GM12878 (cell line): ENCODE measurements around the gene LRRK1. TPM values are rescaled to one million over a fixed set of nuclear protein-coding genes. Genes with fewer than 3 reads are reported as not detected.

ENCODE experiments used
- ATAC-seq: fragments of 200-7000 bp; cut with Tn5 transposase; 3 replicates; pipeline ENCODE4 v1.9.1; 2020; ENCODE audit warnings: mild to moderate bottlenecking, moderate library complexity
- BruUV-seq: library from RNA; stranded (reverse); fragments of 400-500 nt; replicated peaks from 2 replicates; lab custom pipeline; 2021; lab: Mats Ljungman, UMichigan
- CTCF ChIA-PET: fragments of 300-600 bp; sonication (Branson Sonifier 250); formaldehyde crosslinking; extraction: SDS; loops from one replicate; lab custom pipeline; 2021; ENCODE audit warnings: inconsistent platforms; lab: Yijun Ruan, JAX
- POLR2A ChIA-PET: fragments of 350-600 bp; formaldehyde crosslinking; extraction: SDS; loops from one replicate; lab custom pipeline; 2021; ENCODE audit warnings: inconsistent platforms; lab: Charles Lee
- RAD21 ChIA-PET: fragments of 300-600 bp; sonication (Branson Sonifier 250); formaldehyde crosslinking; loops from one replicate; lab custom pipeline; 2023; ENCODE audit warnings: antibody characterized with exemption; ENCODE audit not compliant: unreplicated experiment; lab: Charles Lee
- SMC1A ChIA-PET: fragments of 300-600 bp; sonication (Branson Sonifier 250); formaldehyde crosslinking; loops from one replicate; lab custom pipeline; 2023; ENCODE audit not compliant: unreplicated experiment, uncharacterized antibody; lab: Charles Lee
- DNase-seq: peaks from one replicate; pipeline ENCODE4 v3.0.0-alpha.2; 2011; ENCODE audit warnings: low read depth, low spot score
- FAIRE-seq: peaks from 3 replicates; lab custom pipeline; 2011; peaks lifted over from hg19 to GRCh38; lab: Jason Lieb, UNC
- H2AFZ ChIP-seq: 2 replicates; pipeline ENCODE4 v1.6.0; 2011; ENCODE audit warnings: low read depth, low read length, control low read depth; ENCODE audit not compliant: control insufficient read depth
- H3K27ac ChIP-seq: 2 replicates; pipeline ENCODE4 v1.5.1; 2011; ENCODE audit warnings: control low read depth; ENCODE audit not compliant: control insufficient read depth, insufficient read depth
- H3K27me3 ChIP-seq, 2 experiments: replicated peaks in 1 of 2; 2 replicates each; pipeline versions ENCODE4 v1.6.0 to v1.6.1; 2011; ENCODE audit warnings: low read length in 1 of 2; ENCODE audit not compliant: control insufficient read depth in 2 of 2, insufficient read depth in 2 of 2
- H3K36me3 ChIP-seq, 2 experiments: 2 replicates each; pipeline ENCODE4 v1.5.1; 2011; ENCODE audit warnings: low read length in 1 of 2; ENCODE audit not compliant: control insufficient read depth in 2 of 2, insufficient read depth in 2 of 2
- H3K4me1 ChIP-seq: 2 replicates; pipeline ENCODE4 v1.6.1; 2011; ENCODE audit warnings: mild to moderate bottlenecking, low read length, moderate library complexity, mixed read lengths; ENCODE audit not compliant: control insufficient read depth, insufficient read depth
- H3K4me2 ChIP-seq: 2 replicates; pipeline ENCODE4 v1.6.0; 2011; ENCODE audit warnings: control low read depth; ENCODE audit not compliant: control insufficient read depth, insufficient read depth
- H3K4me3 ChIP-seq: fragments of 200-600 bp; sonication (generic); 2 replicates; pipeline ENCODE4 v1.5.1; 2016
- H3K79me2 ChIP-seq: 2 replicates; pipeline ENCODE4 v1.6.0; 2011; ENCODE audit warnings: low read length; ENCODE audit not compliant: control insufficient read depth, insufficient read depth
- H3K9ac ChIP-seq: 2 replicates; pipeline ENCODE4 v1.8.0; 2011; ENCODE audit warnings: low read length, control low read depth, mixed read lengths; ENCODE audit not compliant: control insufficient read depth, insufficient read depth
- H3K9me3 ChIP-seq: replicated peaks from 3 replicates; pipeline ENCODE4 v1.5.1; 2011; ENCODE audit warnings: mild to moderate bottlenecking, low read length; ENCODE audit not compliant: control insufficient read depth, insufficient read depth
- H4K20me1 ChIP-seq: 2 replicates; pipeline ENCODE4 v1.6.0; 2011; ENCODE audit not compliant: control insufficient read depth, insufficient read depth
- ASH2L ChIP-seq: fragments of 300-600, 200-600 bp; sonication (generic); IDR thresholded peaks from 2 replicates; pipeline ENCODE4 v1.6.1; 2017; ENCODE audit warnings: low read depth, mild to moderate bottlenecking, borderline replicate concordance
- CBX3 ChIP-seq: fragments of 200-600 bp; sonication (generic); IDR thresholded peaks from 2 replicates; pipeline ENCODE4 v1.6.1; 2016; ENCODE audit warnings: low read depth, borderline replicate concordance
- CREM ChIP-seq: IDR thresholded peaks from 2 replicates; pipeline ENCODE4 v1.6.1; 2014; ENCODE audit warnings: antibody characterized with exemption, low read depth
- DPF2 ChIP-seq: fragments of 450-650 bp; IDR thresholded peaks from 2 replicates; pipeline ENCODE4 v1.6.1; 2017; ENCODE audit warnings: mild to moderate bottlenecking
- EGR1 ChIP-seq, 2 experiments: IDR thresholded peaks; 1 replicate in 1 of 2; 2 replicates in 1 of 2; pipeline ENCODE4 v1.6.1; 2011 to 2012; ENCODE audit warnings: low read depth in 2 of 2, low read length in 2 of 2, borderline replicate concordance in 1 of 2, mild to moderate bottlenecking in 1 of 2, moderate library complexity in 1 of 2
- HDGF ChIP-seq: fragments of 450-650 bp; IDR thresholded peaks from 2 replicates; pipeline ENCODE4 v1.6.1; 2016; ENCODE audit warnings: antibody characterized with exemption
- PML ChIP-seq: IDR thresholded peaks from 2 replicates; pipeline ENCODE4 v1.6.1; 2012; ENCODE audit warnings: low read length, inconsistent platforms
- RBBP5 ChIP-seq: fragments of 200-600 bp; sonication (generic); conservative IDR thresholded peaks from 2 replicates; pipeline ENCODE4 v1.6.1; 2016
- SMARCA5 ChIP-seq: fragments of 450-650 bp; IDR thresholded peaks from 2 replicates; pipeline ENCODE4 v1.6.1; 2017; ENCODE audit warnings: mild to moderate bottlenecking
- SPI1 ChIP-seq: IDR thresholded peaks from 2 replicates; pipeline ENCODE4 v1.6.1; 2011; ENCODE audit warnings: low read depth, mild to moderate bottlenecking, low read length, moderate library complexity, borderline replicate concordance; ENCODE audit not compliant: insufficient read depth
- TBL1XR1 ChIP-seq: IDR thresholded peaks from 2 replicates; pipeline ENCODE4 v1.6.1; 2012; ENCODE audit warnings: low read depth, low read length, improper control_type of control experiment
- ZNF24 ChIP-seq: fragments of 450-650 bp; IDR thresholded peaks from 2 replicates; pipeline ENCODE4 v1.6.1; 2017; ENCODE audit warnings: antibody characterized with exemption, mild to moderate bottlenecking
- WGBS: methylation state at CpG from one replicate; pipeline ENCODE4 v1.1.6; 2016; ENCODE audit warnings: low lambda C conversion rate; ENCODE audit not compliant: insufficient replicate concordance, insufficient coverage; ENCODE audit errors: missing lambda C conversion rate; 5-methylcytosine and 5-hydroxymethylcytosine counted together
- in situ Hi-C: fragments of 300-500 bp; cut with MboI; formaldehyde crosslinking; loops from 9 replicates; pipeline ENCODE4 v1.14.3; 2018; ENCODE audit warnings: mixed read lengths
- intact Hi-C: fragments of 100-400 bp; cut with micrococcal nuclease; formaldehyde crosslinking; loops from one replicate; pipeline ENCODE4 v1.14.2; 2022; ENCODE audit not compliant: unreplicated experiment
- polyA plus RNA-seq, 11 experiments: library from polyadenylated mRNA; depleted of rRNA in 4 of 11; unstranded in 6 of 11; stranded (reverse) in 5 of 11; fragments of >200 nt; fragmentation: Nextera tagmentation in 4 of 11; fragmentation: Illumina TruSeq in 1 of 11; extraction: Ambion mirVana in 4 of 11; extraction: Trizol in 1 of 11; gene quantifications; 1 replicate in 1 of 11; 2 replicates in 10 of 11; pipeline versions ENCODE4 v1.2.1 to v1.2.3, GENCODE V29; 2011 to 2016; ENCODE audit warnings: inconsistent platforms in 2 of 11, missing spikeins in 2 of 11, low read depth in 1 of 11
- total RNA-seq, 4 experiments: library from RNA; depleted of rRNA in 3 of 4; stranded (reverse); fragments of >200 nt in 3 of 4; fragmentation: Illumina TruSeq in 1 of 4; extraction: Trizol in 1 of 4; gene quantifications; 2 replicates each; pipeline versions ENCODE4 v1.2.1 to v1.2.3, GENCODE V29; 2013 to 2021
- TF ChIP-seq, protein P1 (sequence below), 3 experiments: IDR thresholded peaks in 2 of 3; conservative IDR thresholded peaks in 1 of 3; 2 replicates each; pipeline ENCODE4 v1.5.1; 2011; ENCODE audit warnings: low read depth in 3 of 3, low read length in 3 of 3, mild to moderate bottlenecking in 3 of 3, control low read depth in 2 of 3, moderate library complexity in 2 of 3, inconsistent platforms in 1 of 3, mixed read lengths in 1 of 3; ENCODE audit not compliant: control insufficient read depth in 2 of 3, insufficient read depth in 1 of 3; ENCODE audit errors: extremely low read depth in 1 of 3
- TF ChIP-seq, protein P2 (sequence below): fragments of 450-650 bp; IDR thresholded peaks from 2 replicates; pipeline ENCODE4 v1.6.1; 2017; ENCODE audit warnings: mild to moderate bottlenecking, low read depth, inconsistent platforms; ENCODE audit not compliant: poor library complexity, severe bottlenecking
- TF ChIP-seq, protein P3 (sequence below): fragments of 450-650 bp; IDR thresholded peaks from 2 replicates; pipeline ENCODE4 v1.6.1; 2017; ENCODE audit warnings: low read depth, mild to moderate bottlenecking, moderate library complexity
- TF ChIP-seq, protein P4 (sequence below): IDR thresholded peaks from 2 replicates; pipeline ENCODE4 v1.6.1; 2012; ENCODE audit warnings: low read length, inconsistent platforms

LRRK1 gene
- total and polyA plus RNA-seq, 10 of the 15 experiments (the other 5 are each of a cell fraction or from before 2014, with no cell fraction given), result 2.2 to 58.3 (median 17.9) TPM

DNA sequence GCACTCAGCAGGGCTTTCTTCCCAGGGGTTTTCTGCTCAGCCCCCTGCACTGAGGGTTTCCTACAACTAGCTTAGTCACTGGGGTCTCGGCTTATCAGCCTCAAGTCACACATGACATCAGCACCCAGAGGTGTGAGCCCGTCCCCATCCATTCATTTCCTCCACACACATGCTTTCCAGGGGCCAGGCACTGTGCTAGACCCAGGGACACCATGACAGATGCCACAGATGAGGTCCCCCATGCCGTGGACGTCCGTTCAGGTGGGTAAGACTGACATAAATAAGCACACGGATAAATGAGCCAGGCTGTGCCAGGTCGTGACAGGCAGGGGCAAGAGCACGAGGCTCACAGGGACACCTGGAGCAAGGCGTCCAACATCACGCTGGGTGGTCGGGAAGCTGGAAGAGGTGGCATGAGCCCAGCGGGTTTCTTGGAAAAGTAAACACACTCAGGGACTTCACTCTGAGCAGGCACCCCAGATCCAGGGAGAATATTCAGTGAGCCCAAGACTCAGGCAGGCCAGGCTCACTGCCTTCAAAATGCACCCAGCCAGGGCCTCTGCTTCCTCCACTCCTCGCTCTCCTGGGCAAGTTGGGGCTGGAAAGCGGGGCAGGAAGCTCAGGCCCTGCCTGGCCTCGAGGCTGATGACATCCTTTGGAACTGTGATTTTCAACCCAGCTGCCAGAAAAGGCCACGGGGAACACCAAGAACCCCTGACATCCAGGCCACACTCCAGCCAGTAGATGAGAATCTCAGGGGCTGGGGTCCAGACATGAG is 193.4 kb downstream of the LRRK1 start:
- FAIRE-seq, result no peak
- BruUV-seq, result no TSS peak
- ChIA-PET RAD21 (no interaction called here), SMC1A (no interaction called here), POLR2A (no interaction called here), CTCF (interaction anchor here (1.1 kb wide), 1 partner anchor 145 kb away, joined by 6 read pairs; no protein-coding TSS in a partner anchor)
- TF ChIP-seq, protein P1, sequence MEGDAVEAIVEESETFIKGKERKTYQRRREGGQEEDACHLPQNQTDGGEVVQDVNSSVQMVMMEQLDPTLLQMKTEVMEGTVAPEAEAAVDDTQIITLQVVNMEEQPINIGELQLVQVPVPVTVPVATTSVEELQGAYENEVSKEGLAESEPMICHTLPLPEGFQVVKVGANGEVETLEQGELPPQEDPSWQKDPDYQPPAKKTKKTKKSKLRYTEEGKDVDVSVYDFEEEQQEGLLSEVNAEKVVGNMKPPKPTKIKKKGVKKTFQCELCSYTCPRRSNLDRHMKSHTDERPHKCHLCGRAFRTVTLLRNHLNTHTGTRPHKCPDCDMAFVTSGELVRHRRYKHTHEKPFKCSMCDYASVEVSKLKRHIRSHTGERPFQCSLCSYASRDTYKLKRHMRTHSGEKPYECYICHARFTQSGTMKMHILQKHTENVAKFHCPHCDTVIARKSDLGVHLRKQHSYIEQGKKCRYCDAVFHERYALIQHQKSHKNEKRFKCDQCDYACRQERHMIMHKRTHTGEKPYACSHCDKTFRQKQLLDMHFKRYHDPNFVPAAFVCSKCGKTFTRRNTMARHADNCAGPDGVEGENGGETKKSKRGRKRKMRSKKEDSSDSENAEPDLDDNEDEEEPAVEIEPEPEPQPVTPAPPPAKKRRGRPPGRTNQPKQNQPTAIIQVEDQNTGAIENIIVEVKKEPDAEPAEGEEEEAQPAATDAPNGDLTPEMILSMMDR (IDR thresholded peaks at IDR 0.05 in 2 of 3, conservative IDR thresholded peaks at IDR 0.05 in 1 of 3; ENCODE audit: control insufficient read depth in 2 of 3, extremely low read depth in 1 of 3, insufficient read depth in 1 of 3, low read depth in 3 of 3, low read length in 3 of 3), result no peak
- TF ChIP-seq CBX3, result no peak
- TF ChIP-seq SPI1, result no peak
- TF ChIP-seq, protein P2, sequence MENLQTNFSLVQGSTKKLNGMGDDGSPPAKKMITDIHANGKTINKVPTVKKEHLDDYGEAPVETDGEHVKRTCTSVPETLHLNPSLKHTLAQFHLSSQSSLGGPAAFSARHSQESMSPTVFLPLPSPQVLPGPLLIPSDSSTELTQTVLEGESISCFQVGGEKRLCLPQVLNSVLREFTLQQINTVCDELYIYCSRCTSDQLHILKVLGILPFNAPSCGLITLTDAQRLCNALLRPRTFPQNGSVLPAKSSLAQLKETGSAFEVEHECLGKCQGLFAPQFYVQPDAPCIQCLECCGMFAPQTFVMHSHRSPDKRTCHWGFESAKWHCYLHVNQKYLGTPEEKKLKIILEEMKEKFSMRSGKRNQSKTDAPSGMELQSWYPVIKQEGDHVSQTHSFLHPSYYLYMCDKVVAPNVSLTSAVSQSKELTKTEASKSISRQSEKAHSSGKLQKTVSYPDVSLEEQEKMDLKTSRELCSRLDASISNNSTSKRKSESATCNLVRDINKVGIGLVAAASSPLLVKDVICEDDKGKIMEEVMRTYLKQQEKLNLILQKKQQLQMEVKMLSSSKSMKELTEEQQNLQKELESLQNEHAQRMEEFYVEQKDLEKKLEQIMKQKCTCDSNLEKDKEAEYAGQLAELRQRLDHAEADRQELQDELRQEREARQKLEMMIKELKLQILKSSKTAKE, result no peak
- TF ChIP-seq EGR1 (IDR thresholded peaks at IDR 0.05; ENCODE audit: borderline replicate concordance in 1 of 2, low read depth in 2 of 2, low read length in 2 of 2), result no peak
- TF ChIP-seq ASH2L, result no peak
- no peak for TF ChIP-seq ZNF24
- TF ChIP-seq SMARCA5, result no peak
- TF ChIP-seq, protein P3, sequence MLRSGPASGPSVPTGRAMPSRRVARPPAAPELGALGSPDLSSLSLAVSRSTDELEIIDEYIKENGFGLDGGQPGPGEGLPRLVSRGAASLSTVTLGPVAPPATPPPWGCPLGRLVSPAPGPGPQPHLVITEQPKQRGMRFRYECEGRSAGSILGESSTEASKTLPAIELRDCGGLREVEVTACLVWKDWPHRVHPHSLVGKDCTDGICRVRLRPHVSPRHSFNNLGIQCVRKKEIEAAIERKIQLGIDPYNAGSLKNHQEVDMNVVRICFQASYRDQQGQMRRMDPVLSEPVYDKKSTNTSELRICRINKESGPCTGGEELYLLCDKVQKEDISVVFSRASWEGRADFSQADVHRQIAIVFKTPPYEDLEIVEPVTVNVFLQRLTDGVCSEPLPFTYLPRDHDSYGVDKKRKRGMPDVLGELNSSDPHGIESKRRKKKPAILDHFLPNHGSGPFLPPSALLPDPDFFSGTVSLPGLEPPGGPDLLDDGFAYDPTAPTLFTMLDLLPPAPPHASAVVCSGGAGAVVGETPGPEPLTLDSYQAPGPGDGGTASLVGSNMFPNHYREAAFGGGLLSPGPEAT, result no peak
- no peak for TF ChIP-seq HDGF
- no peak for TF ChIP-seq TBL1XR1
- TF ChIP-seq PML, result no peak
- no peak for TF ChIP-seq RBBP5
- TF ChIP-seq, protein P4, sequence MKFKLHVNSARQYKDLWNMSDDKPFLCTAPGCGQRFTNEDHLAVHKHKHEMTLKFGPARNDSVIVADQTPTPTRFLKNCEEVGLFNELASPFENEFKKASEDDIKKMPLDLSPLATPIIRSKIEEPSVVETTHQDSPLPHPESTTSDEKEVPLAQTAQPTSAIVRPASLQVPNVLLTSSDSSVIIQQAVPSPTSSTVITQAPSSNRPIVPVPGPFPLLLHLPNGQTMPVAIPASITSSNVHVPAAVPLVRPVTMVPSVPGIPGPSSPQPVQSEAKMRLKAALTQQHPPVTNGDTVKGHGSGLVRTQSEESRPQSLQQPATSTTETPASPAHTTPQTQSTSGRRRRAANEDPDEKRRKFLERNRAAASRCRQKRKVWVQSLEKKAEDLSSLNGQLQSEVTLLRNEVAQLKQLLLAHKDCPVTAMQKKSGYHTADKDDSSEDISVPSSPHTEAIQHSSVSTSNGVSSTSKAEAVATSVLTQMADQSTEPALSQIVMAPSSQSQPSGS, result no peak
- no peak for TF ChIP-seq DPF2
- TF ChIP-seq CREM, result no peak
- no peaks in the 10 kb centered on the region for H3K36me3 ChIP-seq
- H3K27ac ChIP-seq, result no peak overlapping the region
- in situ Hi-C loops (no loop called here), intact Hi-C loops (no loop called here)
- DNase-seq, result no peak
- no peak overlapping the region for H3K9ac ChIP-seq
- H3K79me2 ChIP-seq, result no peaks in the 10 kb centered on the region
- H3K4me3 ChIP-seq, result no peak overlapping the region
- H3K9me3 ChIP-seq, result no peaks in the 10 kb centered on the region; the same call in 2 of the 3 replicates
- peaks cover 3% of the 10 kb centered on the region; the same call in 1 of the 2 replicates for H3K4me1 ChIP-seq
- H4K20me1 ChIP-seq, result no peaks in the 10 kb centered on the region; the same call in 1 of the 2 replicates
- WGBS, result 30% methylated on average over 16 of the region's 16 CpGs
- no peak overlapping the region for H3K4me2 ChIP-seq
- H2AFZ ChIP-seq, result no peak overlapping the region
- ATAC-seq, result no peak
- peaks cover 0 to 4% of the 10 kb centered on the region in 2 experiments; a peak in 1 of 4 replicates for H3K27me3 ChIP-seq
